ENCODE results near the gene FAM83D. TPM values are rescaled to one million over a fixed set of nuclear protein-coding genes. Genes with fewer than 3 reads are reported as not detected.

FAM83D gene
- total RNA-seq, 1 experiment from 2014 or later, result 86.3 TPM

DNA sequence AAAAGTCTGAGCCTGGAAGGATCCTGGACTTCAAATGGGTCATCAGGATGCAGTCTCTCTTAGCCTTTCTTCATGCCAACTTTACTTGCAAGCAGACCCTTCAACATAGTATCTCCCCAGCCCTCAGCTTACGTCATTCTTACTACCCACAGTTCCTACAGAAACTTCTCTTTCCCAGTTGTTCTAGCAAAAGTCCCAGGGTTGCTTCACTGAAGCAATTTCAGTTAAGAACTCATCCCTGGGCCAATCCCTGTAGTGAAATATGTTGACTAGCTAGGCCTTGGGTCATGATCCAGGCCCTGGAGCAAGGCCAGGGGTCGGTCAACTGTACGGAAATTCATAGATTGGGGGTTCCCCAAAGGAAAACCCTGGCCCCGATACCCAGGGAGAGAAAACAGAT lies 8.6 kb upstream of the FAM83D start:
- H3K4me1 Mint-ChIP-seq (ENCODE audit: low read depth, unreplicated experiment), result peaks cover 28% of the 10 kb centered on the region
- TF ChIP-seq, protein P1, sequence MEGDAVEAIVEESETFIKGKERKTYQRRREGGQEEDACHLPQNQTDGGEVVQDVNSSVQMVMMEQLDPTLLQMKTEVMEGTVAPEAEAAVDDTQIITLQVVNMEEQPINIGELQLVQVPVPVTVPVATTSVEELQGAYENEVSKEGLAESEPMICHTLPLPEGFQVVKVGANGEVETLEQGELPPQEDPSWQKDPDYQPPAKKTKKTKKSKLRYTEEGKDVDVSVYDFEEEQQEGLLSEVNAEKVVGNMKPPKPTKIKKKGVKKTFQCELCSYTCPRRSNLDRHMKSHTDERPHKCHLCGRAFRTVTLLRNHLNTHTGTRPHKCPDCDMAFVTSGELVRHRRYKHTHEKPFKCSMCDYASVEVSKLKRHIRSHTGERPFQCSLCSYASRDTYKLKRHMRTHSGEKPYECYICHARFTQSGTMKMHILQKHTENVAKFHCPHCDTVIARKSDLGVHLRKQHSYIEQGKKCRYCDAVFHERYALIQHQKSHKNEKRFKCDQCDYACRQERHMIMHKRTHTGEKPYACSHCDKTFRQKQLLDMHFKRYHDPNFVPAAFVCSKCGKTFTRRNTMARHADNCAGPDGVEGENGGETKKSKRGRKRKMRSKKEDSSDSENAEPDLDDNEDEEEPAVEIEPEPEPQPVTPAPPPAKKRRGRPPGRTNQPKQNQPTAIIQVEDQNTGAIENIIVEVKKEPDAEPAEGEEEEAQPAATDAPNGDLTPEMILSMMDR (IDR thresholded peaks at IDR 0.05; ENCODE audit: insufficient read depth in 1 of 2, low read depth in 1 of 2, low read length in 1 of 2, severe bottlenecking in 1 of 2, unreplicated experiment in 1 of 2), result no peak
- no peak for DNase-seq
- H3K36me3 Mint-ChIP-seq (ENCODE audit: insufficient read depth, unreplicated experiment), result peaks cover 5% of the 10 kb centered on the region
- ChIA-PET CTCF (interaction anchor here (1.7 kb wide), 1 partner anchor 9 kb away, joined by 4 read pairs; the partner anchor contains the start of gene FAM83D), POLR2A (no interaction called here)
- Histone ChIP-seq H3K4me3 (ENCODE audit: low read depth, low read length) (no peak overlapping the region), H3K9me3 (no peaks in the 10 kb centered on the region), H3K27me3 (replicated peaks; ENCODE audit: control insufficient read depth, insufficient read depth, low read length) (no peaks in the 10 kb centered on the region), H3K4me1 (peaks cover 28% of the 10 kb centered on the region), H3K36me3 (ENCODE audit: control insufficient read depth, insufficient read depth, low read length) (no peaks in the 10 kb centered on the region)
- intact Hi-C loops (cut with micrococcal nuclease; ENCODE audit: unreplicated experiment), result no loop called here
- no peaks in the 10 kb centered on the region for H3K27me3 Mint-ChIP-seq (ENCODE audit: insufficient read depth, unreplicated experiment)
- H3K27ac Mint-ChIP-seq (ENCODE audit: unreplicated experiment), result no peak overlapping the region
- H3K4me3 Mint-ChIP-seq (ENCODE audit: unreplicated experiment), result no peak overlapping the region
- BruUV-seq (replicated peaks), result no TSS peak
- H3K9me3 Mint-ChIP-seq (ENCODE audit: unreplicated experiment), result no peaks in the 10 kb centered on the region

DNA sequence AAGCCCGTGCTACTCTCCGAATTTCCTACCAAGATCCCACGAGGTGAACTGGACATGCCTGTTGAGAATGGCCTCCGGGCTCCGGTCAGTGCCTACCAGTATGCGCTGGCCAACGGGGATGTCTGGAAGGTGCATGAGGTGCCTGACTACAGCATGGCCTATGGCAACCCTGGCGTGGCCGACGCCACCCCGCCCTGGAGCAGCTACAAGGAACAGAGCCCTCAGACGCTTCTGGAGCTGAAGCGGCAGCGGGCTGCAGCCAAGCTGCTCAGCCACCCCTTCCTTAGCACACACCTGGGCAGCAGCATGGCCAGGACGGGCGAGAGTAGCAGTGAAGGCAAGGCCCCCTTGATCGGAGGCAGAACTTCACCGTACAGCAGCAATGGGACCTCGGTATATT lies 8.0 kb upstream of the FAM83D start:
- H3K36me3 Mint-ChIP-seq (ENCODE audit: insufficient read depth, unreplicated experiment), result peaks cover 5% of the 10 kb centered on the region
- Histone ChIP-seq H3K4me3 (ENCODE audit: low read depth, low read length) (no peak overlapping the region), H3K9me3 (no peaks in the 10 kb centered on the region), H3K27me3 (replicated peaks; ENCODE audit: control insufficient read depth, insufficient read depth, low read length) (no peaks in the 10 kb centered on the region), H3K4me1 (peaks cover 23% of the 10 kb centered on the region), H3K36me3 (ENCODE audit: control insufficient read depth, insufficient read depth, low read length) (no peaks in the 10 kb centered on the region)
- no peaks in the 10 kb centered on the region for H3K27me3 Mint-ChIP-seq (ENCODE audit: insufficient read depth, unreplicated experiment)
- BruUV-seq (replicated peaks), result no TSS peak
- TF ChIP-seq, protein P1 (IDR thresholded peaks at IDR 0.05; ENCODE audit: insufficient read depth in 1 of 2, low read depth in 1 of 2, low read length in 1 of 2, severe bottlenecking in 1 of 2, unreplicated experiment in 1 of 2), result no peak
- H3K4me1 Mint-ChIP-seq (ENCODE audit: low read depth, unreplicated experiment), result peaks cover 27% of the 10 kb centered on the region
- CTCF ChIA-PET, result interaction anchor here (1.7 kb wide), 1 partner anchor 8 kb away, joined by 4 read pairs; the partner anchor contains the start of gene FAM83D
- DNase-seq, result no peak
- H3K4me3 Mint-ChIP-seq (ENCODE audit: unreplicated experiment), result no peak overlapping the region
- H3K9me3 Mint-ChIP-seq (ENCODE audit: unreplicated experiment), result no peaks in the 10 kb centered on the region
- POLR2A ChIA-PET, result no interaction called here
- intact Hi-C loops (cut with micrococcal nuclease; ENCODE audit: unreplicated experiment), result no loop called here
- H3K27ac Mint-ChIP-seq (ENCODE audit: unreplicated experiment), result no peak overlapping the region

DNA sequence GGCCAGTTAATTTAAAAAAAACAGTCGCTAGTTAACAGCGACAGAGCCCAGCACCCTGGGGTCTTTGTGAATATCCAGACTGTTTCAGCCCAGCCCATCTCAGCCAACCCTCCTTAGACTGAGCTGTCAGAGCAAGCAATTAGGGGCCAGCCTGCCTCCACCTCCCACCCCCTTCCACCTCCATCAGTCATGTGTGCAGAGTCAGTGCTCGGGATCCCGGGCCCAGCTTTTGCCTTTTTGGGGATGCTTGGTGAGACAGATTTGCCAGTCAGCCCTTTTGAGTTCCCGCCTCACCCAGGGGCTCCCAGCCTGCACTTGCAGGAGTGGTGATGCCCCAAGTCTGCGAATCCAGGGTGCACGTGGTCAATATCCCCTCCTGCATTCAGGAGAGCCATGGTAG lies 6.5 kb upstream of the FAM83D start:
- H3K36me3 Mint-ChIP-seq (ENCODE audit: insufficient read depth, unreplicated experiment), result no peaks in the 10 kb centered on the region
- ChIA-PET POLR2A (no interaction called here), CTCF (interaction anchor here (1.0 kb wide), 1 partner anchor 81 kb away, joined by 4 read pairs; no protein-coding TSS in a partner anchor)
- no peak overlapping the region for H3K27ac Mint-ChIP-seq (ENCODE audit: unreplicated experiment)
- Histone ChIP-seq H3K9me3 (no peaks in the 10 kb centered on the region), H3K36me3 (ENCODE audit: control insufficient read depth, insufficient read depth, low read length) (no peaks in the 10 kb centered on the region), H3K4me1 (peaks cover 8% of the 10 kb centered on the region), H3K4me3 (ENCODE audit: low read depth, low read length) (no peak overlapping the region), H3K27me3 (replicated peaks; ENCODE audit: control insufficient read depth, insufficient read depth, low read length) (no peaks in the 10 kb centered on the region)
- H3K4me3 Mint-ChIP-seq (ENCODE audit: unreplicated experiment), result no peak overlapping the region
- BruUV-seq (replicated peaks), result no TSS peak
- intact Hi-C loops (cut with micrococcal nuclease; ENCODE audit: unreplicated experiment), result no loop called here
- peaks cover 15% of the 10 kb centered on the region for H3K4me1 Mint-ChIP-seq (ENCODE audit: low read depth, unreplicated experiment)
- TF ChIP-seq, protein P1 (IDR thresholded peaks at IDR 0.05; ENCODE audit: insufficient read depth in 1 of 2, low read depth in 1 of 2, low read length in 1 of 2, severe bottlenecking in 1 of 2, unreplicated experiment in 1 of 2), result no peak
- H3K27me3 Mint-ChIP-seq (ENCODE audit: insufficient read depth, unreplicated experiment), result no peaks in the 10 kb centered on the region
- peaks cover 3% of the 10 kb centered on the region for H3K9me3 Mint-ChIP-seq (ENCODE audit: unreplicated experiment)
- DNase-seq, result no peak

Measured in Caco-2 (cell line).